NB4 (cell line): Measurements from ENCODE around the gene PAEP.

Experiments
- DNase-seq: peaks from one replicate; pipeline ENCODE4 v3.0.0; 2010; ENCODE audit warnings: low read depth
- H3K4me3 ChIP-seq: one replicate; pipeline ENCODE4 v1.5.1; 2011; ENCODE audit warnings: mild to moderate bottlenecking, low read depth, low read length, moderate library complexity
- CTCF ChIP-seq: IDR thresholded peaks from one replicate; pipeline ENCODE4 v1.5.1; 2012; ENCODE audit warnings: low read depth, low read length
- MAX ChIP-seq: IDR thresholded peaks from 2 replicates; pipeline ENCODE4 v1.6.1; 2011; ENCODE audit warnings: low read depth, low read length
- MYC ChIP-seq: IDR thresholded peaks from 2 replicates; pipeline ENCODE4 v1.6.1; 2011; ENCODE audit warnings: low read depth, low read length
- POLR2A ChIP-seq: IDR thresholded peaks from 2 replicates; pipeline ENCODE4 v1.6.1; 2011; ENCODE audit warnings: mild to moderate bottlenecking; ENCODE audit not compliant: insufficient read length; ENCODE audit errors: extremely low read depth

PAEP gene

GRCh38 chr9:135573124-135573523 is 11.6 kb downstream of the PAEP start:
- no peak for TF ChIP-seq CTCF
- TF ChIP-seq MYC: no peak
- no peak for TF ChIP-seq MAX
- TF ChIP-seq POLR2A: no peak
- H3K4me3 ChIP-seq: no peak overlapping the region
- no peak for DNase-seq

GRCh38 chr9:135574331-135574730 is 12.8 kb downstream of the PAEP start:
- no peak for TF ChIP-seq CTCF
- TF ChIP-seq MYC: no peak
- TF ChIP-seq MAX: no peak
- TF ChIP-seq POLR2A: no peak
- H3K4me3 ChIP-seq: no peak overlapping the region
- DNase-seq: no peak

- TF ChIP-seq POLR2A (no peak), CTCF (no peak), MYC (no peak), MAX (no peak)
- no peak overlapping the region for H3K4me3 ChIP-seq
- DNase-seq: no peak
Measured at GRCh38 chr9:135574943-135575342, 13.4 kb downstream of the PAEP start.

GRCh38 chr9:135575995-135576631 is 14.6 kb downstream of the PAEP start:
- TF ChIP-seq MYC (no peak), POLR2A (no peak), CTCF (no peak), MAX (no peak)
- no peak overlapping the region for H3K4me3 ChIP-seq
- no peak for DNase-seq

GRCh38 chr9:135577256-135577655 is 15.7 kb downstream of the PAEP start:
- H3K4me3 ChIP-seq: no peak overlapping the region
- no peak for TF ChIP-seq POLR2A
- no peak for TF ChIP-seq MYC
- no peak for TF ChIP-seq CTCF
- no peak for TF ChIP-seq MAX
- DNase-seq: no peak

- DNase-seq: no peak
- no peak overlapping the region for H3K4me3 ChIP-seq
- TF ChIP-seq MYC: no peak
- no peak for TF ChIP-seq CTCF
- TF ChIP-seq MAX: no peak
- TF ChIP-seq POLR2A: no peak
Measured at GRCh38 chr9:135579356-135579755, 17.8 kb downstream of the PAEP start.
